OCI-LY3 (cell line): ENCODE measurements around the gene NRP1.

ENCODE experiments used
- H2AFZ ChIP-seq: fragments of 200-600, 300-600 bp; shearing (Covaris generic); 2 replicates; pipeline ENCODE4 v1.6.0; 2014; ENCODE audit warnings: antibody characterized with exemption, low read depth, low read length
- H3K27ac ChIP-seq: fragments of 200-600, 300-600 bp; sonication (generic); 2 replicates; pipeline ENCODE4 v1.5.1; 2014; ENCODE audit warnings: mild to moderate bottlenecking, low read length, moderate library complexity, mixed read lengths
- H3K27me3 ChIP-seq: fragments of 200-600, 300-600 bp; sonication (generic); 2 replicates; pipeline ENCODE4 v1.6.1; 2014; ENCODE audit warnings: low read depth, low read length, mixed read lengths
- H3K36me3 ChIP-seq: fragments of 200-600, 300-600 bp; sonication (generic); replicated peaks from 2 replicates; pipeline ENCODE3; 2014; ENCODE audit warnings: low read depth, low read length, mixed read lengths
- H3K4me1 ChIP-seq: fragments of 300-600, 200-600 bp; sonication (generic); 2 replicates; pipeline ENCODE4 v1.6.1; 2014; ENCODE audit warnings: low read length, mixed read lengths
- H3K4me2 ChIP-seq: fragments of 200-600, 300-600 bp; sonication (generic); 2 replicates; pipeline ENCODE4 v1.6.1; 2014; ENCODE audit warnings: low read length, mixed read lengths
- H3K4me3 ChIP-seq: fragments of 300-600, 200-600 bp; sonication (generic); 2 replicates; pipeline ENCODE4 v1.5.1; 2014; ENCODE audit warnings: antibody characterized with exemption, mild to moderate bottlenecking, low read length, moderate library complexity
- H3K79me2 ChIP-seq: fragments of 300-600, 200-600 bp; shearing (Covaris generic); 2 replicates; pipeline ENCODE4 v1.6.1; 2014; ENCODE audit warnings: mild to moderate bottlenecking, low read length, mixed read lengths
- H3K9ac ChIP-seq: fragments of 300-600, 200-600 bp; shearing (Covaris generic); 2 replicates; pipeline ENCODE4 v1.6.0; 2014; ENCODE audit warnings: mild to moderate bottlenecking, low read length, moderate library complexity
- H3K9me3 ChIP-seq: fragments of 200-600, 300-600 bp; shearing (Covaris generic); 2 replicates; pipeline ENCODE4 v1.6.1; 2014; ENCODE audit warnings: low read length, mixed read lengths; ENCODE audit not compliant: insufficient read depth
- H4K20me1 ChIP-seq: fragments of 200-600, 300-600 bp; sonication (generic); 2 replicates; pipeline ENCODE4 v1.6.1; 2016; ENCODE audit warnings: low read length, mixed read lengths; ENCODE audit not compliant: insufficient read depth
- EZH2phosphoT487 ChIP-seq: fragments of 200-600 bp; shearing (Covaris generic); IDR thresholded peaks from 2 replicates; pipeline ENCODE4 v1.6.1; 2018; ENCODE audit warnings: antibody characterized with exemption, mixed run types, low read depth
- TF ChIP-seq, protein P1 (sequence below): fragments of 200-600, 300-600 bp; sonication (generic); IDR thresholded peaks from 2 replicates; pipeline ENCODE4 v1.5.1; 2014; ENCODE audit warnings: antibody characterized with exemption, low read length, low read depth

NRP1 gene

DNA sequence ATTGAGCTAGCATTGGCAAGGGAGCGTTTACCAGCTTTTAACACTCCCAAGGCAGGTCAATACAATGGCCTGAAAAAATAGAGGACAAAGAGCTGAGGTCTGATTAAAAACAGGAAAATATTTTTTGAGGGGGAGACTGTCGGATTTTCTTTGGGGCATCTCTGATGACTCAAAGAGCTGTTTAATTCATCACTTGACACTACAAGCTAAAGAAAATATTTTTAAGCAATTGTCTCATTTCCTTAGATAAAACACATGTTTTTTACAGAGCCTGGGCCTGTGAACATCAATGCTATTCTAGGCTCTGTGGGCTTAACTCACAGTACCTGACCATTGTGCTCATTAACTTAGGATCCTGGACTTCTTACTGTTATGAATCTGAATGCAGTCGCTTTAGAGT lies 100.8 kb downstream of the NRP1 start:
- Histone ChIP-seq H3K4me3 (no peak overlapping the region), H3K79me2 (no peaks in the 10 kb centered on the region), H3K9ac (no peak overlapping the region), H2AFZ (no peak overlapping the region), H3K27ac (no peak overlapping the region), H3K4me1 (no peaks in the 10 kb centered on the region), H3K36me3 (no peaks in the 10 kb centered on the region), H3K27me3 (no peaks in the 10 kb centered on the region), H3K9me3 (no peaks in the 10 kb centered on the region), H3K4me2 (no peak overlapping the region), H4K20me1 (no peaks in the 10 kb centered on the region)
- no peak for TF ChIP-seq EZH2phosphoT487
- TF ChIP-seq, protein P1, sequence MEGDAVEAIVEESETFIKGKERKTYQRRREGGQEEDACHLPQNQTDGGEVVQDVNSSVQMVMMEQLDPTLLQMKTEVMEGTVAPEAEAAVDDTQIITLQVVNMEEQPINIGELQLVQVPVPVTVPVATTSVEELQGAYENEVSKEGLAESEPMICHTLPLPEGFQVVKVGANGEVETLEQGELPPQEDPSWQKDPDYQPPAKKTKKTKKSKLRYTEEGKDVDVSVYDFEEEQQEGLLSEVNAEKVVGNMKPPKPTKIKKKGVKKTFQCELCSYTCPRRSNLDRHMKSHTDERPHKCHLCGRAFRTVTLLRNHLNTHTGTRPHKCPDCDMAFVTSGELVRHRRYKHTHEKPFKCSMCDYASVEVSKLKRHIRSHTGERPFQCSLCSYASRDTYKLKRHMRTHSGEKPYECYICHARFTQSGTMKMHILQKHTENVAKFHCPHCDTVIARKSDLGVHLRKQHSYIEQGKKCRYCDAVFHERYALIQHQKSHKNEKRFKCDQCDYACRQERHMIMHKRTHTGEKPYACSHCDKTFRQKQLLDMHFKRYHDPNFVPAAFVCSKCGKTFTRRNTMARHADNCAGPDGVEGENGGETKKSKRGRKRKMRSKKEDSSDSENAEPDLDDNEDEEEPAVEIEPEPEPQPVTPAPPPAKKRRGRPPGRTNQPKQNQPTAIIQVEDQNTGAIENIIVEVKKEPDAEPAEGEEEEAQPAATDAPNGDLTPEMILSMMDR: no peak

DNA sequence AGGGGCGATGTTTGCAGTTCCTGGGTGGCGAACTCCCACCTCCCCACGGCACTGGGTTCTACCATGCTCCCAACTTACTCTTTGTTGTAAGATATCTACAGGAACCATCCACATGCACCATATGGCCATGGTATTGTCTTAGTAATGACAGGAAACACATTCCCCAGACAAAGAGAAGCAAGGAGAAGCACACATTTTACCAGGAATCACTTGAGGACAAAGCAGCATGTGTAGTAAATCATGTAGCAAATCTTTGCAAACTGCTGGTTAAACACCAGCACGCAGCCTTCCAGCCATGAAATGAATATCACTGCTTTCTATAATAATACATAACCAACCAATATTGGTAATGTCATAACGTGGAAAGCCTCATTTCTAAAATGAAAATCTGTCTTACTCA lies 101.2 kb downstream of the NRP1 start:
- H3K9me3 ChIP-seq: no peaks in the 10 kb centered on the region
- TF ChIP-seq EZH2phosphoT487: no peak
- TF ChIP-seq, protein P1: no peak
- no peak overlapping the region for H3K9ac ChIP-seq
- no peaks in the 10 kb centered on the region for H3K4me1 ChIP-seq
- H3K27ac ChIP-seq: no peak overlapping the region
- no peaks in the 10 kb centered on the region for H3K36me3 ChIP-seq
- H3K4me3 ChIP-seq: no peak overlapping the region
- no peak overlapping the region for H2AFZ ChIP-seq
- no peaks in the 10 kb centered on the region for H4K20me1 ChIP-seq
- H3K4me2 ChIP-seq: no peak overlapping the region
- no peaks in the 10 kb centered on the region for H3K27me3 ChIP-seq
- no peaks in the 10 kb centered on the region for H3K79me2 ChIP-seq

DNA sequence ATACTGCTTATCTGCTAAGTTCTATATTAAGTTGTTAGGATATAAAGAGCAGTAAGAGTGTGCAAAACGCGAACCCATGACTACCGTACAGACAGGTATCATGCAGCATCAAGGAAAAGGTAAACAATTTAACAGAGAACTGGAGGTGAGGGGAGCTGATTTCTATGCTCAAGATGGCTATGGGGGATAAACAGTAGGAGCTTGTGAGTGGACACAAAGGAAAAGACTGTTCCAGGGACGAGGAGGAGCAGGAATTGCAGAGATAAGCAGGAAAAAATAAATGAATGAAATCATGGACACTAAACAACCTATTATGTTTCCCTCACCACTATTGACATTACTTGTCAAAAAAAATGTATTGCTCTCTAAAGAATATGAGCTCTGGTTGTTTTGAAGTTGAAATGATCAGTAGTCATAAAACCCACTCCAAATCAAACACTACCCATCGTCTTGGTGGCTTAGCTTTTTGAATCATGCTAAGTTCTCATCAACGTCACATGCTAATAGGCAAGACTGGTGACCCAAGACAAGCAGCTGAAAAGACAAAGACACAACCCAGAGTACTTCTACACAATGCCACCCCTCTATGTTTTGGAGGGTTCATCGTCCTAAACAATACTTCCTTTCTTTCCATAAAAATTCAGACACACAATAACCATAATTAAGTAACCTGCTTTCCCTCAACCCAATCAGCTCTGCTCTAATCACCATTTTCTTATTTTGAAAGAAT lies 102.7 kb downstream of the NRP1 start:
- Histone ChIP-seq H3K4me3 (no peak overlapping the region), H3K9ac (no peak overlapping the region), H4K20me1 (no peaks in the 10 kb centered on the region), H3K79me2 (no peaks in the 10 kb centered on the region), H2AFZ (no peak overlapping the region), H3K27me3 (no peaks in the 10 kb centered on the region), H3K9me3 (no peaks in the 10 kb centered on the region), H3K4me2 (no peak overlapping the region), H3K36me3 (no peaks in the 10 kb centered on the region), H3K4me1 (no peaks in the 10 kb centered on the region), H3K27ac (no peak overlapping the region)
- TF ChIP-seq, protein P1: no peak
- no peak for TF ChIP-seq EZH2phosphoT487

DNA sequence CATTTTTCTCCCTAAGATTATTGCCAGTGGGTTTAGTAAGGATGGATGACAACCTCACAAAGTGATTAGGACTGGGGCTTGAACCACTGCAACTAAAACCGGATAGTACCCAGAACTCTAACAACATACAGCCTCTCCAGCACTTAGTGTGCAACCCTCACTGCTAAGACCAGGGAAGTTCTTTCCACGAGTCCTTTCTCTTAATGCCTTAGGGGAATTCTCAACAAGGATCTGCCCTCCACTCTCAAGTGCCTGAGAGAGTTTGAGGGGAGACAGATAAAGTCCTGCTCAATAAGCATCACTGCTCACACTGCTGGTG lies 104.6 kb downstream of the NRP1 start:
- Histone ChIP-seq H3K9me3 (no peaks in the 10 kb centered on the region), H2AFZ (no peak overlapping the region), H3K79me2 (no peaks in the 10 kb centered on the region), H3K9ac (no peak overlapping the region), H3K27me3 (no peaks in the 10 kb centered on the region), H3K36me3 (no peaks in the 10 kb centered on the region), H4K20me1 (no peaks in the 10 kb centered on the region), H3K4me3 (no peak overlapping the region), H3K4me2 (no peak overlapping the region), H3K27ac (no peak overlapping the region), H3K4me1 (no peaks in the 10 kb centered on the region)
- no peak for TF ChIP-seq EZH2phosphoT487
- TF ChIP-seq, protein P1: no peak
